Measurements from ENCODE around the gene CHST11. TPM values are rescaled to one million over a fixed set of nuclear protein-coding genes. Genes with fewer than 3 reads are reported as not detected.

The CHST11 gene
- total and polyA plus RNA-seq, 10 of the 15 experiments (the other 5 are each of a cell fraction or from before 2014, with no cell fraction given): 1.9 to 38.1 (median 17.2) TPM

GRCh38 chr12:104648756-104649155 lies 192.0 kb downstream of the CHST11 start:
- H3K4me1 ChIP-seq (ENCODE audit: control insufficient read depth, insufficient read depth, low read length): peaks cover 11% of the 10 kb centered on the region
- H3K9me3 ChIP-seq (replicated peaks; ENCODE audit: control insufficient read depth, insufficient read depth, low read length): no peaks in the 10 kb centered on the region
- ChIA-PET POLR2A (no interaction called here), RAD21 (ENCODE audit: unreplicated experiment) (no interaction called here), SMC1A (ENCODE audit: uncharacterized antibody, unreplicated experiment) (interaction anchor here (0.8 to 1.3 kb wide), 6 partner anchors 8 to 77 kb away, joined by 3 to 4 read pairs (median 3); no protein-coding TSS in a partner anchor), CTCF (interaction anchor here (1.1 kb wide), 1 partner anchor 47 kb away, joined by 4 read pairs; no protein-coding TSS in a partner anchor)
- in situ Hi-C loops (cut with MboI) (no loop called here), intact Hi-C loops (cut with micrococcal nuclease; ENCODE audit: unreplicated experiment) (no loop called here)
- H3K27me3 ChIP-seq (replicated peaks in 1 of 2; ENCODE audit: control insufficient read depth in 2 of 2, insufficient read depth in 2 of 2, low read length in 1 of 2): no peaks in the 10 kb centered on the region
- H3K9ac ChIP-seq (ENCODE audit: control insufficient read depth, insufficient read depth, low read length): no peak overlapping the region
- DNase-seq (ENCODE audit: low read depth, low spot score) (no peak), ATAC-seq (no peak), FAIRE-seq (no peak)
- H2AFZ ChIP-seq (ENCODE audit: control insufficient read depth, low read depth, low read length): no peak overlapping the region
- H3K4me2 ChIP-seq (ENCODE audit: control insufficient read depth, insufficient read depth): no peak overlapping the region
- peaks cover 6 to 11% of the 10 kb centered on the region in 2 experiments; a peak in 3 of 4 replicates for H3K36me3 ChIP-seq (ENCODE audit: control insufficient read depth in 2 of 2, insufficient read depth in 2 of 2, low read length in 1 of 2)
- no peak overlapping the region for H3K27ac ChIP-seq (ENCODE audit: control insufficient read depth, insufficient read depth)
- H3K79me2 ChIP-seq (ENCODE audit: control insufficient read depth, insufficient read depth, low read length): peaks cover 11% of the 10 kb centered on the region
- H4K20me1 ChIP-seq (ENCODE audit: control insufficient read depth, insufficient read depth): 0 out of 2 replicates have a peak, but pooled peaks cover 2% of the 10 kb centered on the region
- TF ChIP-seq RCOR1 (conservative IDR thresholded peaks at IDR 0.05; ENCODE audit: low read depth, low read length) (no peak), BCLAF1 (IDR thresholded peaks at IDR 0.05) (no peak), KAT2A (conservative IDR thresholded peaks at IDR 0.05; ENCODE audit: control insufficient read depth, low read depth, low read length) (no peak), STAT3 (IDR thresholded peaks at IDR 0.05; ENCODE audit: low read depth, low read length) (no peak), NFIC (IDR thresholded peaks at IDR 0.05; ENCODE audit: low read depth, low read length) (no peak), CUX1 (IDR thresholded peaks at IDR 0.05; ENCODE audit: insufficient replicate concordance, low read depth, low read length) (no peak), HDAC6 (IDR thresholded peaks at IDR 0.05; ENCODE audit: unreplicated experiment) (no peak), IRF4 (IDR thresholded peaks at IDR 0.05; ENCODE audit: low read depth, low read length) (no peak)
- BruUV-seq (replicated peaks): no TSS peak
- H3K4me3 ChIP-seq: no peak overlapping the region
- 98% methylated on average over 4 of the region's 4 CpGs for WGBS (ENCODE audit: insufficient coverage, insufficient replicate concordance, low lambda C conversion rate, missing lambda C conversion rate)
